Glutamatergic neuron (in vitro differentiated cells): ENCODE results near the gene RBFOX2. TPM values are rescaled to one million over a fixed set of nuclear protein-coding genes. Genes with fewer than 3 reads are reported as not detected.

ENCODE experiments used
- DNase-seq: peaks from one replicate; pipeline ENCODE4 v3.0.0; 2022
- H3K27ac Mint-ChIP-seq: one replicate; pipeline ENCODE4 v1.8.0; 2020; ENCODE audit warnings: mild to moderate bottlenecking, mixed read lengths, inconsistent platforms; ENCODE audit not compliant: unreplicated experiment
- H3K27me3 Mint-ChIP-seq: one replicate; pipeline ENCODE4 v1.8.0; 2020; ENCODE audit warnings: mild to moderate bottlenecking, moderate library complexity, mixed read lengths, inconsistent platforms; ENCODE audit not compliant: unreplicated experiment
- H3K36me3 Mint-ChIP-seq: one replicate; pipeline ENCODE4 v1.8.0; 2020; ENCODE audit warnings: mild to moderate bottlenecking, mixed read lengths, inconsistent platforms; ENCODE audit not compliant: unreplicated experiment
- H3K4me1 Mint-ChIP-seq: one replicate; pipeline ENCODE4 v1.8.0; 2020; ENCODE audit warnings: mild to moderate bottlenecking, low read depth, mixed read lengths, inconsistent platforms; ENCODE audit not compliant: unreplicated experiment
- H3K4me3 Mint-ChIP-seq: one replicate; pipeline ENCODE4 v1.8.0; 2020; ENCODE audit warnings: mild to moderate bottlenecking, mixed read lengths, inconsistent platforms; ENCODE audit not compliant: unreplicated experiment
- H3K9me3 Mint-ChIP-seq: one replicate; pipeline ENCODE4 v1.8.0; 2020; ENCODE audit warnings: mild to moderate bottlenecking, moderate library complexity, mixed read lengths, inconsistent platforms; ENCODE audit not compliant: unreplicated experiment
- total RNA-seq: library from RNA; stranded (reverse); fragmentation: NEBNext Ultra II Directional; extraction: Animal tissue kit (Norgen Biotek cat#: 25700); gene quantifications from one replicate; pipeline ENCODE4 v1.2.1, GENCODE V29; 2021; ENCODE audit not compliant: unreplicated experiment
- TF ChIP-seq, protein P1 (sequence below): fragments of 200-600 bp; sonication (generic); IDR thresholded peaks from one replicate; pipeline ENCODE4 v1.5.0; 2021; ENCODE audit not compliant: partially characterized antibody, unreplicated experiment

Gene RBFOX2
- total RNA-seq, 1 donor from 2014 or later: 380 TPM

DNA sequence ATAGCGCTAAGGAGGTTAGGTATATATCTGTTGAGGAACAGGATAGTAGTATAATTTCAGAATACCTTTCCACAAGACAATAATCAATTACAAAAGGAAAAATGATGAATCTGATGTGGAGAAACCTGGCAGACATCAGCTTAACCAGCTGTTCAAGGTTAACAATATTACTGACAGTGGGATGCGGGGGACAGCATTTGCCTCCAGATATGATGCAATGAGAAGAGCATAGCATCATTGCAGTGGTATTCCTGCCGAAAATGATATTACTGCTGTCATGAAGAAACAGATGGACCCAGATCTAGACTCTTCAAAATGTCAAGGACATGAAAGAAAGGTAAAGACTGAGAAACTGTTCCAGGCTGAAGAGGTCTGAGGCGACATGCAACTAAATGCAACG, 49.7 kb downstream of the RBFOX2 start:
- TF ChIP-seq, protein P1, sequence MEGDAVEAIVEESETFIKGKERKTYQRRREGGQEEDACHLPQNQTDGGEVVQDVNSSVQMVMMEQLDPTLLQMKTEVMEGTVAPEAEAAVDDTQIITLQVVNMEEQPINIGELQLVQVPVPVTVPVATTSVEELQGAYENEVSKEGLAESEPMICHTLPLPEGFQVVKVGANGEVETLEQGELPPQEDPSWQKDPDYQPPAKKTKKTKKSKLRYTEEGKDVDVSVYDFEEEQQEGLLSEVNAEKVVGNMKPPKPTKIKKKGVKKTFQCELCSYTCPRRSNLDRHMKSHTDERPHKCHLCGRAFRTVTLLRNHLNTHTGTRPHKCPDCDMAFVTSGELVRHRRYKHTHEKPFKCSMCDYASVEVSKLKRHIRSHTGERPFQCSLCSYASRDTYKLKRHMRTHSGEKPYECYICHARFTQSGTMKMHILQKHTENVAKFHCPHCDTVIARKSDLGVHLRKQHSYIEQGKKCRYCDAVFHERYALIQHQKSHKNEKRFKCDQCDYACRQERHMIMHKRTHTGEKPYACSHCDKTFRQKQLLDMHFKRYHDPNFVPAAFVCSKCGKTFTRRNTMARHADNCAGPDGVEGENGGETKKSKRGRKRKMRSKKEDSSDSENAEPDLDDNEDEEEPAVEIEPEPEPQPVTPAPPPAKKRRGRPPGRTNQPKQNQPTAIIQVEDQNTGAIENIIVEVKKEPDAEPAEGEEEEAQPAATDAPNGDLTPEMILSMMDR: no peak
- peaks cover 40% of the 10 kb centered on the region for H3K4me1 Mint-ChIP-seq
- no peaks in the 10 kb centered on the region for H3K36me3 Mint-ChIP-seq
- peaks cover 7% of the 10 kb centered on the region for H3K9me3 Mint-ChIP-seq
- peak overlapping the region; percentile 4 for H3K4me3 Mint-ChIP-seq
- no peaks in the 10 kb centered on the region for H3K27me3 Mint-ChIP-seq
- DNase-seq: no peak
- H3K27ac Mint-ChIP-seq: peak overlapping the region; percentile 67

GRCh38 chr22:35978201-35978600, 50.4 kb downstream of the RBFOX2 start:
- TF ChIP-seq, protein P1: no peak
- Mint-ChIP-seq H3K36me3 (no peaks in the 10 kb centered on the region), H3K4me3 (no peak overlapping the region), H3K27ac (no peak overlapping the region), H3K9me3 (peaks cover 7% of the 10 kb centered on the region), H3K4me1 (peaks cover 39% of the 10 kb centered on the region), H3K27me3 (no peaks in the 10 kb centered on the region)
- DNase-seq: no peak

DNA sequence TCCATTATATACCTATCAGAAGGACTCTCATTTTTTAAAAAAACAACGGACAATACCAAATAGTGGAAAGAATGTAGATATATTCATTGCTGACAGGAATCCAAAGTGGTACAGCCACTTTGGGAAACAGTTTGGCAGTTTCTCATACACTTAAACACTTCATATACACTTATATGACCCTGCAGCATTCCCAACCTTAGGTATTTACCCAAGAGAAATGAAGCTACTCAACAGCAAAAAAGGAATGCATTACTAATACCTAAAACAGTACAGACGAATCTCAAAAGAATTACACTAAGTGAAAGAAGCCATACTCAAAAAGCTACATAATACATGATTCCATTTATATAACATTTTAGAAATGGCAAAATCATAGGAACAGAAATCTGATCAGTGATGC, 51.5 kb downstream of the RBFOX2 start:
- DNase-seq: no peak
- peaks cover 4% of the 10 kb centered on the region for H3K9me3 Mint-ChIP-seq
- H3K4me3 Mint-ChIP-seq: no peak overlapping the region
- TF ChIP-seq, protein P1: no peak
- H3K36me3 Mint-ChIP-seq: no peaks in the 10 kb centered on the region
- no peak overlapping the region for H3K27ac Mint-ChIP-seq
- H3K4me1 Mint-ChIP-seq: peaks cover 39% of the 10 kb centered on the region
- no peaks in the 10 kb centered on the region for H3K27me3 Mint-ChIP-seq

DNA sequence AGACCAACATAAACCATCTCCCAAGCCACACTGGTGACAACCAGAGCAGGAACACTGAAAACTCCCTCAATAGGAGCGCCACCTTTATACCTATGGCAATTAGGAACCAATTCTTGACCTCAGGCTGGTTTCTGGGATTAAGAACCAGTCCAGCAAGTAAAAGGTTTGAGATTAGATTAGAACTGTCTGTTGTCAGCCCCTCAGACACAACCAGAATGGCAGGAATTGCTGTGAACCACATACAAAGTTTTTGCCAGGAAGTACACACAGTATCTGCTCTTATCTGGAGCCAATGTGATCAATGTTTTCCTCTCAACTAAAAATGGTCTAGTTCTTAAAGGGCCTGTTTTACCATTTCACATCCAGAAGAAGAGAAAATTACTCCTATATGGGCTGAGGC, 55.2 kb downstream of the RBFOX2 start:
- Mint-ChIP-seq H3K27me3 (peaks cover 2% of the 10 kb centered on the region), H3K27ac (peak overlapping the region; percentile 94), H3K9me3 (no peaks in the 10 kb centered on the region), H3K4me1 (peaks cover 37% of the 10 kb centered on the region), H3K4me3 (no peak overlapping the region), H3K36me3 (no peaks in the 10 kb centered on the region)
- no peak for DNase-seq
- TF ChIP-seq, protein P1: no peak

DNA sequence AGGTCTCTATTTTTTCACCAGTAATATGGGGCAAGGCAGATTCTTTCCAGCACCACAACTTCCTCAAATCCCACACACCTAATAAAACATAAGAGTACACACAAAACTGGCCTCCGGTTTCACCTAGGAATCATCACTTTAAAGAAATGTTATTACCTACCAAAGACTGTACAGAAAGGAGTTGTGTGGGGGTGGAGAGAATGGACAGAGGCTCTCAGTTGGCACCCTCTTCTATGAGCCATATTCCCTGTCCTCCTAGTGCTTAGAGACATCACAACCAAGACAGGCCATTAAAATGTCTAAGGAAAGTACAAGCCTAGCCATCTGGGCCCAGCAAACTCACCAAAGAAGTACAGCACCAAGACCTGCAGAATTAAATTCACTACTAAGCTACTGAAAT, 56.1 kb downstream of the RBFOX2 start:
- Mint-ChIP-seq H3K9me3 (no peaks in the 10 kb centered on the region), H3K27me3 (peaks cover 2% of the 10 kb centered on the region), H3K4me3 (peak overlapping the region; percentile 41), H3K36me3 (no peaks in the 10 kb centered on the region), H3K4me1 (peaks cover 35% of the 10 kb centered on the region), H3K27ac (peak overlapping the region; percentile 94)
- TF ChIP-seq, protein P1: no peak
- DNase-seq: no peak
